Calu3 (cell line): ENCODE data around the gene EPHA3. TPM values are rescaled to one million over a fixed set of nuclear protein-coding genes. Genes with fewer than 3 reads are reported as not detected.

Source experiments
- BruUV-seq: library from RNA; stranded (reverse); fragments of 400-500 nt; replicated peaks from 2 replicates; lab custom pipeline; 2021; lab: Mats Ljungman, UMichigan
- CTCF ChIA-PET: fragments of 300-600 bp; sonication (Branson Sonifier 250); formaldehyde crosslinking; loops from one replicate; lab custom pipeline; 2022; ENCODE audit warnings: antibody characterized with exemption; lab: Charles Lee
- DNase-seq: peaks from one replicate; pipeline ENCODE4 v3.0.0; 2022
- H3K27ac Mint-ChIP-seq: one replicate; pipeline ENCODE4 v1.8.0; 2022; ENCODE audit warnings: mixed read lengths; ENCODE audit not compliant: unreplicated experiment
- H3K27me3 Mint-ChIP-seq: one replicate; pipeline ENCODE4 v1.8.0; 2022; ENCODE audit warnings: mixed read lengths; ENCODE audit not compliant: unreplicated experiment
- H3K36me3 Mint-ChIP-seq: one replicate; pipeline ENCODE4 v1.8.0; 2022; ENCODE audit warnings: mild to moderate bottlenecking, moderate library complexity, mixed read lengths; ENCODE audit not compliant: insufficient read depth, unreplicated experiment
- H3K4me1 Mint-ChIP-seq: one replicate; pipeline ENCODE4 v1.8.0; 2022; ENCODE audit warnings: mild to moderate bottlenecking, low read depth, mixed read lengths; ENCODE audit not compliant: unreplicated experiment
- H3K4me3 Mint-ChIP-seq: one replicate; pipeline ENCODE4 v1.8.0; 2022; ENCODE audit warnings: mild to moderate bottlenecking, low read depth, moderate library complexity, mixed read lengths; ENCODE audit not compliant: unreplicated experiment
- H3K9me3 Mint-ChIP-seq: one replicate; pipeline ENCODE4 v1.8.0; 2022; ENCODE audit warnings: low read depth, mixed read lengths; ENCODE audit not compliant: unreplicated experiment
- intact Hi-C: fragments of 100-400 bp; cut with micrococcal nuclease; formaldehyde crosslinking; loops from one replicate; pipeline ENCODE4 v1.10.0; 2022; ENCODE audit not compliant: unreplicated experiment
- total RNA-seq: library from RNA; stranded (reverse); gene quantifications from 2 replicates; pipeline ENCODE4 v1.2.3, GENCODE V29; 2022
- TF ChIP-seq, protein P1 (sequence below): fragments of 200-600 bp; IDR thresholded peaks from one replicate; pipeline ENCODE4 v1.8.0; 2022; ENCODE audit warnings: antibody characterized with exemption; ENCODE audit not compliant: unreplicated experiment

Gene EPHA3
- total RNA-seq, 1 experiment from 2014 or later = 31.6 TPM

DNA sequence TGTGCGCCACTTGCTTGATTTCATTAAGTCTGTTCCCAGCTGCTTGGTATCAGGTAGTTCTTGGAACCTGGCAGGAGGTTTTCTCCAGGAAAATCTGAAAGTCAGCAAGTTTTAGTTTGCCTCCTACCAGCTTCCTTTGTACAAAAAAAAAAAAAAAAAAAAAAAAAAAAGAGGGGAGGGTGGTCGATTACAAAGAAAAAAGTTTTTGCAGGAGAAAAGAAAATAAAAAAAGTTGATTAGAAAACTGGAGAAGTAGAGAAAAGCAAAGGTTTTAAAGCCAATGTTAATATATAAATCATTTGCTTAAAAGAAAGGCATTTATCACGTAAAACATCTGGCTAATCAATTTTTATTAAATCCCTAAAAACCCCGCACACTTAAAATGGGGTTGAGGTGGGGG lies 5.9 kb downstream of the EPHA3 start:
- Mint-ChIP-seq H3K9me3 (no peaks in the 10 kb centered on the region), H3K27ac (peak overlapping the region; percentile 80), H3K27me3 (no peaks in the 10 kb centered on the region), H3K4me1 (peaks cover 6% of the 10 kb centered on the region), H3K36me3 (peaks cover 17% of the 10 kb centered on the region), H3K4me3 (peak overlapping the region; percentile 71)
- TF ChIP-seq, protein P1, sequence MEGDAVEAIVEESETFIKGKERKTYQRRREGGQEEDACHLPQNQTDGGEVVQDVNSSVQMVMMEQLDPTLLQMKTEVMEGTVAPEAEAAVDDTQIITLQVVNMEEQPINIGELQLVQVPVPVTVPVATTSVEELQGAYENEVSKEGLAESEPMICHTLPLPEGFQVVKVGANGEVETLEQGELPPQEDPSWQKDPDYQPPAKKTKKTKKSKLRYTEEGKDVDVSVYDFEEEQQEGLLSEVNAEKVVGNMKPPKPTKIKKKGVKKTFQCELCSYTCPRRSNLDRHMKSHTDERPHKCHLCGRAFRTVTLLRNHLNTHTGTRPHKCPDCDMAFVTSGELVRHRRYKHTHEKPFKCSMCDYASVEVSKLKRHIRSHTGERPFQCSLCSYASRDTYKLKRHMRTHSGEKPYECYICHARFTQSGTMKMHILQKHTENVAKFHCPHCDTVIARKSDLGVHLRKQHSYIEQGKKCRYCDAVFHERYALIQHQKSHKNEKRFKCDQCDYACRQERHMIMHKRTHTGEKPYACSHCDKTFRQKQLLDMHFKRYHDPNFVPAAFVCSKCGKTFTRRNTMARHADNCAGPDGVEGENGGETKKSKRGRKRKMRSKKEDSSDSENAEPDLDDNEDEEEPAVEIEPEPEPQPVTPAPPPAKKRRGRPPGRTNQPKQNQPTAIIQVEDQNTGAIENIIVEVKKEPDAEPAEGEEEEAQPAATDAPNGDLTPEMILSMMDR = no peak
- BruUV-seq = no TSS peak
- no peak for DNase-seq
- CTCF ChIA-PET = interaction anchor here (0.8 kb wide), 1 partner anchor 38 kb away, joined by 4 read pairs; no protein-coding TSS in a partner anchor
- intact Hi-C loops = no loop called here

DNA sequence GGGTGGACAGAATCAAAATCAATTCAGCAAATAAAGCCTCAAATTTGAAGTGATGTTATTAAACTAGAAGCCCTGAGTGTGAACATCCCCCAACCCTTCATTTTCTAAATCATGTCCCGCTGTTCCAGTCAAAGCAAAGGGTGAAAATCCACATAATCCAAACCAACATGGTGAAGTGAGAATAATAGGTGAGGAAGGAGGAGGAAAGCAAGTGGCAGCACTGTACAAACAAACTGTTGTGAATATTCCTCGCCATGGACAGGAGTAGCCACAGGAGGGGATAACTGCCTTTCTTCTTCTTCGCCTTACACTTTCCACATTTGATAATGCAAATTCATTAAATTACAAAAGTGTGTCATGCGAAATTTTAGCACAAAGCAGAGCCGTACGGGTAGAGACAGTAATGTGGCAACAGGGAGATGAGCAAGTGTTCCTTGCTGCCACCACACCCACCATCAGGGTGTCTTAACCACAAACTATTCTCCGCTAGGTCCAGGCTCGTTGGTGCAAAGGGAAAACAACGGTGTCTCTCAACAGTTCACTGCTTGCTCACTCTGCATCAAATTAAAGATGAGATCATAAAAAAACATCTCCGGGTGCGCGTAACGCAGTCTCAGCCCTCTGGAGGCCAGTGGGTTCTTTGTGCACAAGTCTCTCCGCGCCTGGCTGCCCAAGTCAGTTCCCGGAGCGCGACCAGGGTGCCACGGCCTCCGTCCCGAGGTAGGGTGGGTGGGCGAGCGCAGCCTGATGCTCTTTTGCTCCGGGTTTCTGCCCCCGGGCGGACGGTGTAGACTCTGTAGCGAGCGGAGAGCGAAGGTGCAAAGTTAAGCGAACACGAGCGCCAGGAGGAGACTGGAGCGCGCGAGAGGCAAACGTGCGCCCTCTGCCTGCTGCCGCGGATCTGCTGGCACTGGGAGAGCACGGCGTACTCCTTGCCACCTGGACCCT lies 6.7 kb downstream of the EPHA3 start:
- BruUV-seq = no TSS peak
- H3K27me3 Mint-ChIP-seq = no peaks in the 10 kb centered on the region
- H3K4me3 Mint-ChIP-seq = peak overlapping the region; percentile 71
- peaks cover 16% of the 10 kb centered on the region for H3K36me3 Mint-ChIP-seq
- peaks cover 6% of the 10 kb centered on the region for H3K4me1 Mint-ChIP-seq
- CTCF ChIA-PET = no interaction called here
- no peaks in the 10 kb centered on the region for H3K9me3 Mint-ChIP-seq
- TF ChIP-seq, protein P1 = peak; percentile 36
- H3K27ac Mint-ChIP-seq = peak overlapping the region; percentile 80
- intact Hi-C loops = no loop called here
- DNase-seq = peak; percentile 72

DNA sequence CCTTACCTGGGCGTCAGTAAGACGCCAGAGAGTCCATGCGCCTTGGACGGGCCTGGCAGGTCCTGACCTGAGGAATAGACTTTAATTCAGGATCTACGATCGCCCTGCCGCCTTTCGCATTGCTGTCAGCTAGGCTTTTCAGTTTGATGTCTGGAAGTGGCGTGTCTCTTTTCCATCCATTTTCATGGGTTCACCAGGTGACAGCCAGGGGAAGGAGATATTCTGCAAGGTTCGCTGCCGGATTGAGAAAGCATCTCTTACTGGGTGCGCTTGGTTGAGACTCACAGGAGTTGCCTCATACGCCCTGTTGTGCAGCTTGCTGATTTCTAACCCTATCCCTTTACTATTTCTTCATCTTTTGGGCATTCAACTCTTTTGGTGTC lies 7.4 kb downstream of the EPHA3 start:
- TF ChIP-seq, protein P1 = no peak
- no peaks in the 10 kb centered on the region for H3K27me3 Mint-ChIP-seq
- H3K4me1 Mint-ChIP-seq = peaks cover 8% of the 10 kb centered on the region
- peaks cover 16% of the 10 kb centered on the region for H3K36me3 Mint-ChIP-seq
- DNase-seq = peak; percentile 24
- CTCF ChIA-PET = no interaction called here
- H3K27ac Mint-ChIP-seq = peak overlapping the region; percentile 83
- no TSS peak for BruUV-seq
- no peaks in the 10 kb centered on the region for H3K9me3 Mint-ChIP-seq
- H3K4me3 Mint-ChIP-seq = peak overlapping the region; percentile 71
- intact Hi-C loops = no loop called here

DNA sequence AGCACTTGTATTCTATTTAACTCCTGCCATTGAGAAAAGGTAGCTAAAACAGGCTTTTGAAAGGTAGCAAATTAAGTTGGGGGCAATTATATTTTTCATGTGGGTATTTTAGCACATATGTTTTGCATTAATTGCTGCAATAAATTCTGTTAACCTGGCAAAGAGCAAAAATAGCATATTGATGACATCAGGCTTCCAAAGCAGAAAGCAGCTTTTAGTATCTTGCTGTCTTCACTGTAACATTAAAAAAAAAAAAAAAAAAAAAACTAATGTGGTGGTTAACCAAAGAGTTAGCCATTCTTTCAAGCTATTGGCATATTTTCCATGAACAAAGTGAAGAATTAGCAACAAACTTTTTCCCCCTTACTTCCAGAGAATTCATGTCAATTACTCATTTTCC lies 9.1 kb downstream of the EPHA3 start:
- Mint-ChIP-seq H3K9me3 (no peaks in the 10 kb centered on the region), H3K4me1 (peaks cover 15% of the 10 kb centered on the region), H3K4me3 (no peak overlapping the region), H3K27me3 (no peaks in the 10 kb centered on the region), H3K27ac (no peak overlapping the region), H3K36me3 (peaks cover 16% of the 10 kb centered on the region)
- CTCF ChIA-PET = interaction anchor here (0.6 to 1.0 kb wide), 2 partner anchors 9 to 538 kb away, joined by 4 to 5 read pairs; partner anchors contain the start of gene EPHA3
- no peak for DNase-seq
- intact Hi-C loops = no loop called here
- TF ChIP-seq, protein P1 = no peak
- BruUV-seq = no TSS peak
